Tibial artery (tissue), 4 donors: ENCODE measurements around the gene GRAPL.
"Not testable (repeated sequence)": the region's sequence is repeated elsewhere in the genome, so short reads cannot be mapped to it uniquely, and the experiment has no call there.

Experiments used
- DNase-seq, 2 donors: peaks; one replicate each; pipeline ENCODE4 v3.0.0-alpha.2; 2019
- H3K27ac ChIP-seq, 2 donors: fragments of 200-600 bp; sonication (generic) in 1 of 2; 1 replicate in 1 of 2; 2 replicates in 1 of 2; pipeline ENCODE4 v1.5.1; 2018 to 2019; ENCODE audit warnings: mild to moderate bottlenecking in 1 of 2
- H3K27me3 ChIP-seq, 2 donors: fragments of 200-600 bp; sonication (generic) in 1 of 2; one replicate each; pipeline versions ENCODE4 v1.5.1 to v1.6.0; 2016 to 2019
- H3K36me3 ChIP-seq, 3 donors: fragments of 200-600 bp; sonication (generic) in 2 of 3; one replicate each; pipeline ENCODE4 v1.5.1; 2016 to 2019; ENCODE audit warnings: mild to moderate bottlenecking in 2 of 3
- H3K4me1 ChIP-seq, 4 donors: fragments of 200-600 bp; sonication (generic) in 2 of 4; 1 replicate in 3 of 4; 2 replicates in 1 of 4; pipeline ENCODE4 v1.5.1; 2016 to 2019
- H3K4me3 ChIP-seq, 2 donors: fragments of 200-600 bp; sonication (generic) in 1 of 2; 1 replicate in 1 of 2; 2 replicates in 1 of 2; pipeline ENCODE4 v1.5.1; 2018 to 2019; ENCODE audit warnings: mild to moderate bottlenecking in 2 of 2
- H3K9me3 ChIP-seq, 3 donors: fragments of 200-600 bp; sonication (generic) in 1 of 3; one replicate each; pipeline ENCODE4 v1.5.1; 2016 to 2019
- intact Hi-C: fragments of 100-400 bp; cut with DNase I; formaldehyde crosslinking; loops from one replicate; pipeline ENCODE4 v1.15.0; 2023; ENCODE audit warnings: low total_unique reads
- TF ChIP-seq, protein P1 (sequence below), 2 experiments: fragments of 200-600 bp in 1 of 2; fragments of 450-650 bp in 1 of 2; IDR thresholded peaks; one replicate each; pipeline ENCODE4 v1.5.1; 2017 to 2019; ENCODE audit warnings: antibody characterized with exemption in 2 of 2, mild to moderate bottlenecking in 1 of 2, moderate library complexity in 1 of 2

GRAPL gene

DNA sequence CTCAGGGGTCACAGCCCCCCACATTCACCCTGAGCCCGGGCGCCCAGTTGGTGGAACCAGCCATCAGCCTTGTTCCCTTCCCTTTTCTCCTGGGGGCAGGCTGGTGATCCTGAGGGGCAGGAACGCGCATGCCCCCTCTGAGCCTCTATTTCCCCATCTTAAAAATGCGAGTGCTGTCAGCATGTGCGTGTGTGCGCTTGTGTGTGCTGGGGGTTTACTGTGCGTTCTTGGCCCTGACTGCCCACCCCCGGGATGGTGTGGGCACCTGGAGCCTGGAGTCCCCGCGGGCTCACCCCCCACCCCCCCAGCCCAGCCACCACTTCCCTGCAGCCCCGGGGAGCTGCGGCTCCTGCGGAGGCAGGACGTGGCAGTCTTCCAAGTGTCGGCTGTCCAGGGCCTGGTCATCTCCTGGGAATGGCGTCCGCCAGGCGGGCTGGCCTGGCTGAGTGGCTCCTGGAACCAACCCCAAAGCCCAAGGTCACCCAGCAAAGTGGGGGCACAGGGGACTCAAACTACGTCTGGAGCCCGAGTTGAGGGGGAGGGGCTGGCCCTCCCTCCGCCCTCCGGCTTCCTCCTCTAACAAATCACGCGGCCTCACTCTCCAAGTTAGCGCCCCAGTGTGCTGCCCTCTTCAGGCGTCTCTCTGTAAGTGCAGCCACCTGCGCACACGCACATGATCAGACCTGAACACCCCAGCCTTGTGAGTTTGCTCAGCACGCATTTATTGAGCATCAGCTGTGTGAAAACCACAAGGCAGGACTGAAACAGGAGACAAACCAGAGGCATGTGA lies 14.2 kb downstream of the GRAPL start:
- Histone ChIP-seq H3K4me3 (peak overlapping the region; percentile 22 to 38), H3K27ac (peak overlapping the region; percentile 71 to 72)
- H3K36me3 ChIP-seq, H3K9me3 ChIP-seq, H3K4me1 ChIP-seq, intact Hi-C loops, H3K27me3 ChIP-seq: not testable (repeated sequence)
- peak; percentile 22 to 76 for DNase-seq

DNA sequence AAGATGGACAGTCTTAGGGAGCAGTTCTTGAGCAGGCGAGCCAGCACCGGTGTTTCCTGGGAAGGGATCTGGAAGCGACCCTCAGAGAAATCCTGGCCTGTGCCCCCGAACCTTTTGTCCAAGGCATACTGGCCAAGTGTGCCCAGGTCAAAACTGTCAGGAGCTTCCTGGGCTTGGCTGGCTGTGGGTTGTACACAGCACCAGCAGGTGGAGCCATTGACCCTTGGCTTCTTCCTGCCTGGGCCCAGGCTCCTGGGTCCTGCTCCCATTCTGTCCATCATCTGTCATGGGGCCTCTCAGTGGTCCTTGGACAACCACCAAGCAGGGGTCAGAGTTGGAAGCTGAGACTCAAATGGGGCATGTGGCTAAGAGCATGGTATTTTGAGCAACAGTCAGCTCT lies 15.0 kb downstream of the GRAPL start:
- TF ChIP-seq, protein P1, sequence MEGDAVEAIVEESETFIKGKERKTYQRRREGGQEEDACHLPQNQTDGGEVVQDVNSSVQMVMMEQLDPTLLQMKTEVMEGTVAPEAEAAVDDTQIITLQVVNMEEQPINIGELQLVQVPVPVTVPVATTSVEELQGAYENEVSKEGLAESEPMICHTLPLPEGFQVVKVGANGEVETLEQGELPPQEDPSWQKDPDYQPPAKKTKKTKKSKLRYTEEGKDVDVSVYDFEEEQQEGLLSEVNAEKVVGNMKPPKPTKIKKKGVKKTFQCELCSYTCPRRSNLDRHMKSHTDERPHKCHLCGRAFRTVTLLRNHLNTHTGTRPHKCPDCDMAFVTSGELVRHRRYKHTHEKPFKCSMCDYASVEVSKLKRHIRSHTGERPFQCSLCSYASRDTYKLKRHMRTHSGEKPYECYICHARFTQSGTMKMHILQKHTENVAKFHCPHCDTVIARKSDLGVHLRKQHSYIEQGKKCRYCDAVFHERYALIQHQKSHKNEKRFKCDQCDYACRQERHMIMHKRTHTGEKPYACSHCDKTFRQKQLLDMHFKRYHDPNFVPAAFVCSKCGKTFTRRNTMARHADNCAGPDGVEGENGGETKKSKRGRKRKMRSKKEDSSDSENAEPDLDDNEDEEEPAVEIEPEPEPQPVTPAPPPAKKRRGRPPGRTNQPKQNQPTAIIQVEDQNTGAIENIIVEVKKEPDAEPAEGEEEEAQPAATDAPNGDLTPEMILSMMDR (IDR thresholded peaks at IDR 0.05): peak in 1 of 2 experiments; percentile 45
- DNase-seq: peak; percentile 47 to 77

DNA sequence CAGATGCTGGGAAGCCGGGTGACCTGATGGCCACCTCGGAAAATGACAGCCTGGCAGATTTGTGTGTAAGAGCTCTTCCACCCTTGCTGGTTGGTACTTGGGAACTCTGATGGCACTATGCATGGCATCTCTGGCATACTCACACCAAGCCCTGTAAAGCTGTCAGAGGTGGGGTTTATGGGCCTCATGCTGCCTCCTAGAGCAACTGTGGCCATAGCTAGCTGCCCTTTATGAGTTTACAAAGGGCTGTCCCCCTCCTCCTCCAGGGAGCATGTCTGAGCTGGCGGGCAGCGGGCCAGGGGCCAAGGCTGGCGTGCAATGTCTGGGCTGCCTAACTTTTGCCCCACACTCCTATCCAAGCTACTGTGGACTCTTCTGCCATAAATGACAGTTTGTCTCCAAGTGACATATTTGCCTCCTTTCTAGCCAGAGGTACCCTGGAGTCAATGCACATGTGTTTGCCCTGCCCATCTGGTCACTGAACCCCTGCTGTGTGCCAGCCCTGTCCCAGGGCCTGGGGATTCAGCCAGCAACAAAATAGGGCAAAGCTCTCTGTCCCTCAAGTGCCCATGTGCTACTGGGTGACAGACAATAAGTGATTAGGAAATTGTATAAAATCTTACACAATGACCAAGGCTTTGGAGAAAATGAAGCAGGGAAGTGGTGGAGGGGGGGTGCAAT lies 15.8 kb downstream of the GRAPL start:
- H3K4me3 ChIP-seq, DNase-seq, H3K4me1 ChIP-seq, H3K36me3 ChIP-seq, intact Hi-C loops, H3K9me3 ChIP-seq, H3K27me3 ChIP-seq, H3K27ac ChIP-seq: not testable (repeated sequence)

More for the DNA sequence above, 15.0 kb downstream of the GRAPL start:
- H3K9me3 ChIP-seq, intact Hi-C loops, H3K36me3 ChIP-seq, H3K27me3 ChIP-seq, H3K4me1 ChIP-seq, H3K4me3 ChIP-seq: not testable (repeated sequence)
- H3K27ac ChIP-seq: peak overlapping the region in 1 of 2 donors; percentile 44

DNA sequence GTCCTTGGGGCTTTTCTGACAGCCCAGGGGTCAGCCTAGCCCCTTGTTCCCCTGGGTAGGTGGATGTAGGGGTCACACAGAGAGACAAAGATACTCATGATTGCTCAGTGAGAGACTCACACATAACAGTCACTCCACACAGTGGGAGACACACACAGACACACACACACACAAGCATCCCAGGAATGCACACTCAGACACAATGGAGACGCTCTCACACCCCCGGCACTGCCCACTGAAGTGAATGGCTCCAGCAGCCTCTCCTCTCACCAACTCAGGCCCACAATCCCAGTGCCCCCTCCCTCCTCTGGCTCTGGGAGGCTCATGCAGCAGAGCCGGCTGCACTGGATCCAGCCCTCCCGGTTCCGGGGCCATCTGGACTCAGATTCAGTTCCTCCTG lies 17.0 kb downstream of the GRAPL start:
- intact Hi-C loops, H3K4me3 ChIP-seq, DNase-seq: not testable (repeated sequence)

DNA sequence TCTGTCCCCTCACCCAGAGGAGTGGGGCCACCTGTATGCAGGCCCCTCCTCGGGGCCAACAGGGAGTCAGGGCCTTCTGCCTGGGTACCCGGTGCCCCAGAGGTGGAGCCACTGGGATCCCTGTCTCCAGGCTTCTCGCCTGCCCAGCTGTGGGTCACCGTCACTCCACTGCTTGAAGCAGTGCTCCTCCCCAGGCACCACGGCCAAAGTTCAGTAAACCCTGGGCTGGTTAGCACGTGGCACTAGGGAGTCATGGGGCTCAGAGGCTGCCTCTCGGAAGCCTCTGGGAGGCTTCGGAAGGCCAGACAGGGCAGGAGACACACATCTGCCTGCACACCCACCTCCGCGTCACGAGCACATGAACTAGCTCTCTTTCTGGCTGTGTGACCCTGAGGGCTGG lies 18.1 kb downstream of the GRAPL start:
- DNase-seq, intact Hi-C loops, H3K27me3 ChIP-seq, H3K27ac ChIP-seq, H3K4me3 ChIP-seq, H3K36me3 ChIP-seq, H3K4me1 ChIP-seq, H3K9me3 ChIP-seq: not testable (repeated sequence)

More for the DNA sequence above, 17.0 kb downstream of the GRAPL start:
- not testable (repeated sequence) for H3K27me3 ChIP-seq, H3K9me3 ChIP-seq, H3K4me1 ChIP-seq, H3K36me3 ChIP-seq, H3K27ac ChIP-seq

DNA sequence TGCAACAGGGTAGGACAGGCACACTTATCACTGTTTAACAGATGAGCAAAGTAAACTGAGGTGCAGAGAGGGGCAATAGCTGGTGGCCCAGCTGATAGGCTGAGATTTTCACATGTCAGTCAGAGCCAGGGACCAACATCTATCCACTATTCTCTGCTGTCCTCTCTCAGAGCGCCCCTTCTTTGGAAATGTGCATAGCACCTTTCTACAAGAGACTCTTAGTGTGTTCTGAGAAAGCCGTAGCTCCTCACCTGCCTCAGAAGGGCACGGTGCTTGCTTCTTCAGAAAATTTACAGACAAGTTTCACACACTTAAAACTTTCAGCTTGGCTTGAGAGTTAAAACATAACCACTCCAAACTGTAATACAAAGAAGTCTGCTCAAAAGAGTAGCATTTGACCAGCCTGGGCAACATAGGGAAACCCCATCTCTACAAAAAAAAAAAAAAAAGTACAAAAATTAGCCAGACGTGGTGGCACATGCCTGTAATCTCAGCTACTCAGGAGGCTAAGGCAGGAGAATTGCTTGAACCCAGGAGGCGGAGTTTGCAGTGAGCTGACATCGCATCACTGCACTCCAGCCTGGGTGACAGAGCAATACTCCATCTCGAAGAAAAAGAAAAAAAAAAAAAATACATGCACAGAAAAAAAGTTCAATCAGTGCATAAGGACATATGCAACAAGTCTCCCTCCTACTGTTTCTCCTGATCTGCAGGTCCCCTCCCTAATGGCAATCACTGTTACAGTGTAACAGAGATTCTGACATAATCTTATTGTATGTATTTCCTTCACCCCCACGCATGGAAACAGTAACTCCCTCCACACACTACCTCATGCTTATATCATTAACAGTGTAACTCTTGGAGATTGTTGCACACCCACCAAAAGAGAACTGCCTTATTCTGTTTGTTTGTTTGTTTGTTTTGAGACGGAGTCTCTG lies 23.6 kb downstream of the GRAPL start:
- DNase-seq, H3K36me3 ChIP-seq, H3K4me1 ChIP-seq, intact Hi-C loops, H3K27me3 ChIP-seq, H3K4me3 ChIP-seq, H3K9me3 ChIP-seq, H3K27ac ChIP-seq: not testable (repeated sequence)

DNA sequence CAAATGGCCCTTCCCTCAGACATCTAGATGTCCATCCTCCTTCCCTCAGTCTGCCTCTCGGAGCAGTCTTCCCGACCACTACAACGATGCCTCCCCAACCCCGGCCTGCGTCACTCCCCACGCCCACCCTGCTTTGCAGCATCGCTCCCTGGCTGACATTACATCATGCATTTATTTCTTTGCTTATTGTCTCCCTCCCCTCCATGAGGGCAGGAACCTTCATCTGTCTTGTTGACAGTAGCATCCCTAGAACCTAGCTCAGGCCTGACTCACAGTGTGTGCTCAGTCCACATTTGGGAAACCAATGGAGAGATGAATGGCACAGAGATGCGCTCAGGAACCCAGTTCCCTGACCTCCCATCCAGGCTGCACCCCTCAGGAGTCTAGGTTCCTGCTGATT lies 30.2 kb downstream of the GRAPL start:
- H3K27ac ChIP-seq, H3K4me1 ChIP-seq, H3K36me3 ChIP-seq, intact Hi-C loops, H3K4me3 ChIP-seq, H3K27me3 ChIP-seq, DNase-seq, H3K9me3 ChIP-seq: not testable (repeated sequence)

DNA sequence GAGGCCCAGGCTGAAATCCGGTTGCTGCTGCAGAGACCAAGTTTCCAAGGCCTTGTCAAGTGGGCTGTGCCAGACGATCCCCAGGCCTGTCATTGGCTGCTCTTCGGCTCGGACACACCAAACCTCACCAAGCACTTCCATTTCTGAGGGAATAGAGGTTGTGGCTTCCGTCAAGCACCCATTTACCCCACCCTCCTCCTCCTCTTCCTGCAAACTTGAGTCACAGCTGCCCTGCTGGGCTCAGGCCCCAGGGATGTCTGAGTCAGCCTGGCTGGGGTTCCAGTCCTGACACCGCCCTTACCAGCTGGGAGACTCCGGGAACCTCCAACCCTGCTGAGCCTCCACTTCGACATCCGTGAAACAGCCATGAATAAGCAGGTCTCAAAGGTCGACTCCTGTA lies 31.1 kb downstream of the GRAPL start:
- H3K27me3 ChIP-seq, H3K36me3 ChIP-seq, H3K9me3 ChIP-seq, H3K27ac ChIP-seq, intact Hi-C loops, H3K4me3 ChIP-seq, DNase-seq, H3K4me1 ChIP-seq: not testable (repeated sequence)

DNA sequence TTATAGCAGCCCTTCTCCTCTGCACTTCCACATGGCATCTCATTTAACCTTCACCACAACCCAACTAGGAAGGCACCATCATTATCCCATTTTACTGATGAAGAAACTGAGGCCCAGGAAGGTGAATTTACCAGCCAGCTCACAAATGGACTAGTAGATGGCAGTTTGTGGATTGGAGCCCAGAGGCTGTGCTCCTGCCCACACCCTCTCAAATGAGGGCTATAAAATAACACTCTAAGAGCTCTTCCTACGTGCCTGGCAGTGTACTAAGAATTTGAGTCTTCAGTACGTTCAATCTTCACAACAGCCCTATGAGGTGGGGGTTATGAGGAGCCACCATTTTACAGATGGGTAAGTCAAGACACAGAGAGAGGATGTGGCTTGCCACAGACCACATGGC lies 31.5 kb downstream of the GRAPL start:
- H3K27me3 ChIP-seq, intact Hi-C loops, H3K27ac ChIP-seq, H3K9me3 ChIP-seq, H3K4me3 ChIP-seq, H3K4me1 ChIP-seq, H3K36me3 ChIP-seq, DNase-seq: not testable (repeated sequence)

DNA sequence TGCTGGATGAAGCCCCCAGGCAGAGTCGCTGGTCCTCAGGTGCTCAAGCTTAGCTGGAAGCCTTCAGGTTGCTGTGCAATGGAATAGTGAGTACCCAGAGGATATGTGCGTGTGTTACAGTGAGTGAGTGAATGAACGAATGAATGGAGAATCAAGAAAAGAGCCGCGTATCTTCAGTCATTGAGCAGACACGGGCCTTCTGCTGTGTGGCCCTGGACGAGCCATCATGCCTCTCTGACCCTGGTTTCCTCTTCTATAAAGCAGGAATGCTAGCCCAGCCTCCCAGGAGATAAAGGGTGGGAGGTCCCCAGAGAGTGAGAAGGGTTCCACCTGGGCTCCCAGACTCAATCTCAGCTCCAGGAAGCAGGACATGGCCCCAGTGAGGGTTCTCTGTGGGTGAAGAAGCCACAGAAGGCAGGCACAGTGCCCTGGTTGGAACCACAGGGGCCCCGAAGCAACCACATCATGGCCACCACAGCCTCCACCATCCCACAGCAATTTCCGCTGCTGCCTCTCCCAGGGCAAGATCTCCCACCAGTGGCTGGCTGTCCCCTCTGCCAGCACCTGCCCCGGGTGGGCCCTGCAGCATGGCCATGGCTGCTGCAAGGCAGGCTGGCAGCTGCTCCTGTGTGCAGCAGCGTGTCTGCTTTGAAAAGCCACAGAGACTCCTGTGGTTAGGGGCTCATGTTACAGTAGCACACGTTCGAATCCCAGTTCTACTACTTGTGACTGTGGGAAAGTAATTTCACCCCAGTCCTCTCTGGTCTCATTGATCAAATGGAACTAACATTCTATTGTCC lies 34.1 kb downstream of the GRAPL start:
- H3K4me1 ChIP-seq: not testable (repeated sequence)

DNA sequence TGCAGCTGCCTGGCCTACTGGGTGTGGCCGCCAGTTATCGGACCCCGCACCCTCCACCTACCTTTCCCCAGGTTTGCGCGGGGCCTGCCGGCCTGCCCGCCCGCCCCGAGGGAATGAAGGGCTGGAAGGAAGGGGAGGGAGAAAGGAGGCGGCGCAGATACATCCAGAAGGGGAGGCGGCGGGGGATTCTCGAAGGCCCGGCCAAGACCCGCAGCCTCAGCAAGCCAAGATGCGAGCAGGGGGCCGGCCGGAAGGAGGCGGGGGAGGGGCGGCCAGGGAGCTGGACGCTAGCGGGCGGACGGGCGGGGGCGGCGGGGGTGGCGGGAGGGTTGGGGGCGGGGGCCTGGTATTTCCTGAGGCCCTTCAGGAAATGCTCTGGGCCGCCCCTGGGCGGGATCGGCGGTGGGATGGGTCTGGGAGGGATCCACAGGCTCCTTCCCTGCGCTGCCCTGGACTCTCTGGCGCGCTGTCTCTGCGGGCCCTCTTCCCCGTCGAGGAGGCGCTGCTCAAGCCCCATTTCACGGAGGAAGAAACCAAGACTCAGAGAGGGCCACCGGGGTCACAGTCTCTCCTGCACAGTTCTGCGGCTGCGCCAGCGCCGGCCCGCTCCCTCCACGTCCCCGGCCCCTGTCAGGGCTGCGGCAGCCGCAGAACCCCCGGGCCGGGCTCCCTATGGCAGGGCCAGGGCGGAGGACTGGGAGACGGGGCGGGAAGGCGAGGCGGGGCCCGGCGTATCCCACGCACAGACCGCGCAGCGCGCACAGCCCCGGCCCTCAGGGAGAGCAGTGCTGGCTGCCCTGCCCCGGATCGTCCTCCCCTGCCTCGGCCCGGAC lies 35.2 kb downstream of the GRAPL start:
- intact Hi-C loops, H3K27ac ChIP-seq, H3K27me3 ChIP-seq, H3K36me3 ChIP-seq, H3K4me1 ChIP-seq, DNase-seq, H3K9me3 ChIP-seq, H3K4me3 ChIP-seq: not testable (repeated sequence)

More for the DNA sequence above, 34.1 kb downstream of the GRAPL start:
- DNase-seq, H3K9me3 ChIP-seq, H3K27ac ChIP-seq, H3K4me3 ChIP-seq, H3K27me3 ChIP-seq, H3K36me3 ChIP-seq, intact Hi-C loops: not testable (repeated sequence)
